A549 (cell line): ENCODE measurements around the gene RHNO1. TPM values are rescaled to one million over a fixed set of nuclear protein-coding genes. Genes with fewer than 3 reads are reported as not detected.

ENCODE experiments used
- ATAC-seq, 2 experiments: fragments of 200-7000 bp in 1 of 2; fragments of >200 bp in 1 of 2; cut with Nextera tagmentation in 1 of 2; cut with Tn5 transposase in 1 of 2; 3 replicates each; pipeline versions ENCODE4 v1.8.0 to v1.9.1; 2018 to 2020; ENCODE audit warnings: mild to moderate bottlenecking in 1 of 2, moderate library complexity in 1 of 2
- CTCF ChIA-PET: fragments of 300-600 bp; sonication (Branson Sonifier 250); formaldehyde crosslinking; extraction: SDS; loops from one replicate; lab custom pipeline; 2021; ENCODE audit warnings: antibody characterized with exemption, inconsistent platforms; lab: Yijun Ruan, JAX
- POLR2A ChIA-PET: fragments of 350-600 bp; formaldehyde crosslinking; extraction: SDS; loops from one replicate; lab custom pipeline; 2021; ENCODE audit warnings: antibody characterized with exemption, inconsistent platforms; lab: Yijun Ruan, JAX
- DNase-seq, 2 experiments: peaks; one replicate each; pipeline versions ENCODE4 v3.0.0 to v3.0.0-alpha.2; 2011 to 2016; ENCODE audit warnings: low read depth in 1 of 2, low spot score in 1 of 2
- FAIRE-seq: peaks from 2 replicates; lab custom pipeline; 2011; peaks lifted over from hg19 to GRCh38; lab: Jason Lieb, UNC
- H3K27ac ChIP-seq, 2 experiments: fragments of >200 bp; sonication (Bioruptor Twin); formaldehyde crosslinking; 3 replicates each; pipeline ENCODE4 v1.5.1; 2016 to 2017
- H3K4me1 ChIP-seq: fragments of >200 bp; sonication (Bioruptor Twin); formaldehyde crosslinking; 3 replicates; pipeline ENCODE4 v1.6.1; 2016
- H3K4me2 ChIP-seq: fragments of >200 bp; sonication (Bioruptor Twin); formaldehyde crosslinking; 3 replicates; pipeline ENCODE4 v1.6.1; 2016
- H3K4me3 ChIP-seq: fragments of >200 bp; sonication (Bioruptor Twin); formaldehyde crosslinking; 3 replicates; pipeline ENCODE4 v1.5.1; 2016
- H3K9me3 ChIP-seq: fragments of >200 bp; sonication (Bioruptor Twin); formaldehyde crosslinking; 3 replicates; pipeline ENCODE4 v1.6.1; 2016
- CBX2 ChIP-seq: fragments of 200-600 bp; sonication (generic); IDR thresholded peaks from 2 replicates; pipeline ENCODE4 v1.6.1; 2016; ENCODE audit warnings: low read depth, mild to moderate bottlenecking, borderline replicate concordance
- EHF ChIP-seq: fragments of 250-450 bp; sonication (Bioruptor Pico); IDR thresholded peaks from 2 replicates; pipeline ENCODE4 v1.5.0; 2020; ENCODE audit warnings: mild to moderate bottlenecking
- ESRRA ChIP-seq: fragments of 150-350 bp; IDR thresholded peaks from 2 replicates; pipeline ENCODE4 v1.6.1; 2014; ENCODE audit warnings: mild to moderate bottlenecking, low read length, borderline replicate concordance
- FOSL2 ChIP-seq, 2 experiments: fragments of 450-650 bp in 1 of 2; fragments of >200 bp in 1 of 2; sonication (Bioruptor Twin) in 1 of 2; formaldehyde crosslinking; IDR thresholded peaks; 2 replicates each; pipeline versions ENCODE4 v1.5.0 to v1.6.1; 2016 to 2020; ENCODE audit warnings: mild to moderate bottlenecking in 1 of 2, moderate library complexity in 1 of 2
- FOXS1 ChIP-seq: fragments of 250-450 bp; sonication (Bioruptor Pico); IDR thresholded peaks from 2 replicates; pipeline ENCODE4 v1.5.0; 2020; ENCODE audit warnings: mild to moderate bottlenecking, moderate library complexity
- JUN ChIP-seq, 2 experiments: fragments of >200 bp; sonication (Bioruptor Twin); formaldehyde crosslinking; IDR thresholded peaks; 2 replicates in 1 of 2; 3 replicates in 1 of 2; pipeline ENCODE4 v1.6.1; 2016 to 2017
- KDM1A ChIP-seq: fragments of 200-600 bp; sonication (generic); IDR thresholded peaks from 2 replicates; pipeline ENCODE4 v1.6.1; 2016; ENCODE audit warnings: low read depth, mild to moderate bottlenecking
- MAZ ChIP-seq: fragments of 150-350 bp; IDR thresholded peaks from 2 replicates; pipeline ENCODE4 v1.6.1; 2014; ENCODE audit warnings: antibody characterized with exemption, low read depth, low read length, borderline replicate concordance
- MYC ChIP-seq: IDR thresholded peaks from 2 replicates; pipeline ENCODE4 v1.6.1; 2012; ENCODE audit warnings: mild to moderate bottlenecking, inconsistent platforms, low read length, improper control_type of control experiment, borderline replicate concordance
- NPAS2 ChIP-seq: fragments of 250-450 bp; sonication (Bioruptor Pico); IDR thresholded peaks from 2 replicates; pipeline ENCODE4 v1.8.0; 2022; ENCODE audit warnings: mild to moderate bottlenecking, moderate library complexity, borderline replicate concordance
- PBX3 ChIP-seq: IDR thresholded peaks from 2 replicates; pipeline ENCODE4 v1.6.1; 2012
- PHF8 ChIP-seq: fragments of 200-600 bp; sonication (generic); IDR thresholded peaks from 2 replicates; pipeline ENCODE4 v1.6.1; 2016; ENCODE audit warnings: low read depth, mild to moderate bottlenecking, antibody characterized with exemption, moderate library complexity, borderline replicate concordance
- POLR2AphosphoS2 ChIP-seq: conservative IDR thresholded peaks from 2 replicates; pipeline ENCODE4 v1.6.1; 2012; ENCODE audit warnings: low read length, improper control_type of control experiment, inconsistent platforms
- RAD21 ChIP-seq, 2 experiments: fragments of >200 bp in 1 of 2; sonication (Bioruptor Twin) in 1 of 2; formaldehyde crosslinking in 1 of 2; IDR thresholded peaks in 1 of 2; conservative IDR thresholded peaks in 1 of 2; 2 replicates in 1 of 2; 3 replicates in 1 of 2; pipeline ENCODE4 v1.6.1; 2012 to 2018; ENCODE audit warnings: inconsistent platforms in 1 of 2
- RCOR1 ChIP-seq: fragments of 150-350 bp; IDR thresholded peaks from 2 replicates; pipeline ENCODE4 v1.6.1; 2014; ENCODE audit warnings: antibody characterized with exemption, low read length, low read depth
- RNF2 ChIP-seq: fragments of 200-600 bp; sonication (generic); IDR thresholded peaks from 2 replicates; pipeline ENCODE4 v1.6.1; 2016; ENCODE audit warnings: low read depth, mild to moderate bottlenecking, antibody characterized with exemption, moderate library complexity, borderline replicate concordance
- SMC3 ChIP-seq: fragments of >200 bp; sonication (Bioruptor Twin); formaldehyde crosslinking; IDR thresholded peaks from 3 replicates; pipeline ENCODE4 v1.6.1; 2018; ENCODE audit warnings: inconsistent platforms
- ZFP36 ChIP-seq: fragments of 450-650 bp; IDR thresholded peaks from 2 replicates; pipeline ENCODE4 v1.6.1; 2014; ENCODE audit warnings: borderline replicate concordance; ENCODE audit not compliant: partially characterized antibody
- ZNF302 ChIP-seq: fragments of 250-450 bp; sonication (Bioruptor Pico); IDR thresholded peaks from 2 replicates; pipeline ENCODE4 v1.9.0; 2021; ENCODE audit warnings: inconsistent platforms, mild to moderate bottlenecking, moderate library complexity
- WGBS: methylation state at CpG from one replicate; pipeline ENCODE4 v1.1.6; 2017; ENCODE audit errors: missing lambda C conversion rate; 5-methylcytosine and 5-hydroxymethylcytosine counted together
- polyA plus RNA-seq, 4 experiments: library from polyadenylated mRNA; depleted of rRNA in 3 of 4; stranded (reverse); fragments of >200 nt; fragmentation: RNase III in 1 of 4; extraction: RNeasy Plus Mini Kit Qiagen cat#74134 plus additional on column Dnase treatment in 1 of 4; gene quantifications; 2 replicates in 3 of 4; 3 replicates in 1 of 4; pipeline ENCODE4 v1.2.3, GENCODE V29; 2011 to 2017
- TF ChIP-seq, protein P1 (sequence below): fragments of 200-600 bp; sonication (generic); IDR thresholded peaks from 2 replicates; pipeline ENCODE4 v1.6.1; 2016; ENCODE audit warnings: antibody characterized with exemption, mild to moderate bottlenecking, moderate library complexity
- TF ChIP-seq, protein P2 (sequence below): fragments of >200 bp; sonication (Bioruptor Twin); formaldehyde crosslinking; IDR thresholded peaks from 3 replicates; pipeline ENCODE4 v1.6.1; 2016

The RHNO1 gene
- polyA plus RNA-seq, 2 of the 4 experiments (the other 2 are of a cell fraction): 35.7 to 85.9 TPM

DNA sequence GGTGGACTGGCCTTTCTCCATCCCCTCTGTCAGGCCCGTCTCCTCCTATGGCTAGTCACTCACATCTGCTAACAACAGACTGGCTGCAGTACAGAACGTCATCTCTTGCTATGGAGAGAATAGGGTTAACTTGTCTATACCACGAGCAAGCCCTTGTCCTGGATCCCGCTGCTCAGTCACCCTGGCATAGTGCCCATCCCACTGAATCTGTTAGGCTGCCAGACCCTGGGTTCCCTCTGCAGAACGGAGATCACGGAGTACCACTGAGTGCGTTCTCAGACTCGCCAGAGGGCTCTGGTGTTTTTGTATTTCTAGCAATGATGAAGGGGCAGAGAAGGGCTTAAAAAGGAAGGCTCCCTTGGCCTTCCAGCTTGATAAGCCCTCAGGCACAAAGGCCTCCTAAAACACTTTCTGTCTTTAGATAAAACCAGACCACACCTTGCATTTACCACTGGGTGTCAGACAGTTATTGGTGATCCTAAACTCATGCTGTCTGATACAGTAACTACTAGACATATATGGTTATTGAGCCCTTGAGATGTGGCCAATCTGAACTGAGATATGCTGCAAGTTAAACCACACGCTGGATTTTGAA is 35.9 kb upstream of the RHNO1 start (continued):
- TF ChIP-seq, protein P1, sequence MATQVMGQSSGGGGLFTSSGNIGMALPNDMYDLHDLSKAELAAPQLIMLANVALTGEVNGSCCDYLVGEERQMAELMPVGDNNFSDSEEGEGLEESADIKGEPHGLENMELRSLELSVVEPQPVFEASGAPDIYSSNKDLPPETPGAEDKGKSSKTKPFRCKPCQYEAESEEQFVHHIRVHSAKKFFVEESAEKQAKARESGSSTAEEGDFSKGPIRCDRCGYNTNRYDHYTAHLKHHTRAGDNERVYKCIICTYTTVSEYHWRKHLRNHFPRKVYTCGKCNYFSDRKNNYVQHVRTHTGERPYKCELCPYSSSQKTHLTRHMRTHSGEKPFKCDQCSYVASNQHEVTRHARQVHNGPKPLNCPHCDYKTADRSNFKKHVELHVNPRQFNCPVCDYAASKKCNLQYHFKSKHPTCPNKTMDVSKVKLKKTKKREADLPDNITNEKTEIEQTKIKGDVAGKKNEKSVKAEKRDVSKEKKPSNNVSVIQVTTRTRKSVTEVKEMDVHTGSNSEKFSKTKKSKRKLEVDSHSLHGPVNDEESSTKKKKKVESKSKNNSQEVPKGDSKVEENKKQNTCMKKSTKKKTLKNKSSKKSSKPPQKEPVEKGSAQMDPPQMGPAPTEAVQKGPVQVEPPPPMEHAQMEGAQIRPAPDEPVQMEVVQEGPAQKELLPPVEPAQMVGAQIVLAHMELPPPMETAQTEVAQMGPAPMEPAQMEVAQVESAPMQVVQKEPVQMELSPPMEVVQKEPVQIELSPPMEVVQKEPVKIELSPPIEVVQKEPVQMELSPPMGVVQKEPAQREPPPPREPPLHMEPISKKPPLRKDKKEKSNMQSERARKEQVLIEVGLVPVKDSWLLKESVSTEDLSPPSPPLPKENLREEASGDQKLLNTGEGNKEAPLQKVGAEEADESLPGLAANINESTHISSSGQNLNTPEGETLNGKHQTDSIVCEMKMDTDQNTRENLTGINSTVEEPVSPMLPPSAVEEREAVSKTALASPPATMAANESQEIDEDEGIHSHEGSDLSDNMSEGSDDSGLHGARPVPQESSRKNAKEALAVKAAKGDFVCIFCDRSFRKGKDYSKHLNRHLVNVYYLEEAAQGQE: no peak
- TF ChIP-seq MAZ (no peak), ZFP36 (no peak), JUN (IDR thresholded peaks at IDR 0.05) (no peak), MYC (no peak), RCOR1 (no peak), ESRRA (no peak), RNF2 (no peak)

GRCh38 chr12:2842948-2843347 is 34.1 kb upstream of the RHNO1 start:
- no peak for ATAC-seq
- Histone ChIP-seq H3K4me1 (0 out of 3 replicates have a peak, but pooled peaks cover 4% of the 10 kb centered on the region), H3K4me3 (no peak overlapping the region), H3K9me3 (no peaks in the 10 kb centered on the region), H3K4me2 (no peak overlapping the region), H3K27ac (no peak overlapping the region)
- ChIA-PET POLR2A (no interaction called here), CTCF (interaction anchor here (0.6 to 1.6 kb wide), 4 partner anchors 9 to 57 kb away, joined by 3 to 7 read pairs (median 4); no protein-coding TSS in a partner anchor)
- FAIRE-seq: no peak
- DNase-seq: no peak
- no peak for TF ChIP-seq RAD21 (conservative IDR thresholded peaks at IDR 0.05 in 1 of 2, IDR thresholded peaks at IDR 0.05 in 1 of 2)
- TF ChIP-seq EHF: no peak
- no peak for TF ChIP-seq PHF8
- TF ChIP-seq KDM1A: no peak
- TF ChIP-seq MYC: no peak
- no peak for TF ChIP-seq POLR2AphosphoS2
- TF ChIP-seq SMC3: no peak
- no peak for TF ChIP-seq FOXS1 (CRISPR knock-in tag)
- no peak for TF ChIP-seq NPAS2 (CRISPR knock-in tag)
- no peak for TF ChIP-seq ZNF302 (CRISPR knock-in tag)
- no peak for TF ChIP-seq CBX2
- no peak for TF ChIP-seq FOSL2 (IDR thresholded peaks at IDR 0.05)
- TF ChIP-seq FOSL2 (CRISPR knock-in tag; IDR thresholded peaks at IDR 0.05): no peak
- TF ChIP-seq PBX3: no peak
- TF ChIP-seq ESRRA: no peak
- TF ChIP-seq, protein P2, sequence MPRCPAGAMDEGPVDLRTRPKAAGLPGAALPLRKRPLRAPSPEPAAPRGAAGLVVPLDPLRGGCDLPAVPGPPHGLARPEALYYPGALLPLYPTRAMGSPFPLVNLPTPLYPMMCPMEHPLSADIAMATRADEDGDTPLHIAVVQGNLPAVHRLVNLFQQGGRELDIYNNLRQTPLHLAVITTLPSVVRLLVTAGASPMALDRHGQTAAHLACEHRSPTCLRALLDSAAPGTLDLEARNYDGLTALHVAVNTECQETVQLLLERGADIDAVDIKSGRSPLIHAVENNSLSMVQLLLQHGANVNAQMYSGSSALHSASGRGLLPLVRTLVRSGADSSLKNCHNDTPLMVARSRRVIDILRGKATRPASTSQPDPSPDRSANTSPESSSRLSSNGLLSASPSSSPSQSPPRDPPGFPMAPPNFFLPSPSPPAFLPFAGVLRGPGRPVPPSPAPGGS: no peak
- WGBS: 80% methylated on average over 5 of the region's 5 CpGs
